ENCODE results near the gene PCNX3. TPM values are rescaled to one million over a fixed set of nuclear protein-coding genes. Genes with fewer than 3 reads are reported as not detected.

Gene PCNX3
- total RNA-seq, 2 donors from 2014 or later = 37.5 to 39.5 TPM

DNA sequence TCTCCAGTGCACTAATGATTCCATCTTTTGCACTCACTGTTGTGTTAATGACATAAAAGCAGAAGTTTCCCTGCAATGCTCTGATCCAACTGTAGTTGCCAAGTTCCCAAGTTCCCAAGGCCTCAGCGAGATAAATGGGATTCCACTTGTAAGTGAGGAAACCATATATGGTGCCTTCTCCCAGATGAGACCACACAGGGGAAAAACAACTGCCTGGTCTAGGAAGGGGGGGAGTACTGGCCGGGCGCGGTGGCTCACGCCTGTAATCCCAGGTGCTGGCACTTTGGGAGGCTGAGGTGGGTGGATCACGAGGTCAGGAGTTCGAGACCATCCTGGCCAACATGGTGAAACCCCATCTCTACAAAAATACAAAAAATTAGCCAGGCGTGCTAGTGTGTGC is 70.4 kb downstream of the PCNX3 start:
- Histone ChIP-seq H3K4me1 (ENCODE audit: control insufficient read depth in 1 of 2, low read depth in 2 of 2) (no peaks in the 10 kb centered on the region), H3K36me3 (no peaks in the 10 kb centered on the region), H3K27me3 (replicated peaks; ENCODE audit: insufficient read depth) (no peaks in the 10 kb centered on the region), H3K4me3 (no peak overlapping the region), H3K9me3 (no peaks in the 10 kb centered on the region), H3K27ac (no peak overlapping the region)
- DNase-seq (ENCODE audit: low spot score) = no peak
- ATAC-seq (ENCODE audit: insufficient number of reproducible peaks, low FRiP score, low read depth) = no peak
- TF ChIP-seq, protein P1, sequence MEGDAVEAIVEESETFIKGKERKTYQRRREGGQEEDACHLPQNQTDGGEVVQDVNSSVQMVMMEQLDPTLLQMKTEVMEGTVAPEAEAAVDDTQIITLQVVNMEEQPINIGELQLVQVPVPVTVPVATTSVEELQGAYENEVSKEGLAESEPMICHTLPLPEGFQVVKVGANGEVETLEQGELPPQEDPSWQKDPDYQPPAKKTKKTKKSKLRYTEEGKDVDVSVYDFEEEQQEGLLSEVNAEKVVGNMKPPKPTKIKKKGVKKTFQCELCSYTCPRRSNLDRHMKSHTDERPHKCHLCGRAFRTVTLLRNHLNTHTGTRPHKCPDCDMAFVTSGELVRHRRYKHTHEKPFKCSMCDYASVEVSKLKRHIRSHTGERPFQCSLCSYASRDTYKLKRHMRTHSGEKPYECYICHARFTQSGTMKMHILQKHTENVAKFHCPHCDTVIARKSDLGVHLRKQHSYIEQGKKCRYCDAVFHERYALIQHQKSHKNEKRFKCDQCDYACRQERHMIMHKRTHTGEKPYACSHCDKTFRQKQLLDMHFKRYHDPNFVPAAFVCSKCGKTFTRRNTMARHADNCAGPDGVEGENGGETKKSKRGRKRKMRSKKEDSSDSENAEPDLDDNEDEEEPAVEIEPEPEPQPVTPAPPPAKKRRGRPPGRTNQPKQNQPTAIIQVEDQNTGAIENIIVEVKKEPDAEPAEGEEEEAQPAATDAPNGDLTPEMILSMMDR (IDR thresholded peaks at IDR 0.05) = no peak

Other genes with a start within 250 kb of the PCNX3 start
- 10 to 100 TPM; 19.0 to 26.7 TPM for gene SLC25A45, start 233.1 kb upstream of the PCNX3 start, total RNA-seq
- 10 to 100 TPM; 45.2 to 45.9 TPM for gene FRMD8, start 229.1 kb upstream of the PCNX3 start, total RNA-seq
- 1,000 to 10,000 TPM in 1 of 2 donors, 100 to 1,000 TPM in 1; 848 to 1,659 TPM for gene NEAT1, start 193.0 kb upstream of the PCNX3 start, total RNA-seq
- gene MALAT1, start 116.7 kb upstream of the PCNX3 start, total RNA-seq = over 10,000 TPM; 20,776 to 38,952 TPM
- gene SCYL1, start 90.7 kb upstream of the PCNX3 start, total RNA-seq = 100 to 1,000 TPM in 1 of 2 donors, 10 to 100 TPM in 1; 96.8 to 106 TPM
- gene LTBP3, start 57.4 kb upstream of the PCNX3 start, total RNA-seq = 100 to 1,000 TPM; 492 to 512 TPM
- gene ZNRD2, start 45.3 kb upstream of the PCNX3 start, total RNA-seq = 10 to 100 TPM; 38.4 to 51.7 TPM
- gene FAM89B, start 43.2 kb upstream of the PCNX3 start, total RNA-seq = 100 to 1,000 TPM in 1 of 2 donors, 10 to 100 TPM in 1; 53.3 to 127 TPM
- gene EHBP1L1, start 39.7 kb upstream of the PCNX3 start, total RNA-seq = 100 to 1,000 TPM; 286 to 395 TPM
- under 1 TPM in 1 of 2 donors, not detected in 1; 0.95 TPM for gene KCNK7, start 20.0 kb upstream of the PCNX3 start, total RNA-seq
- 10 to 100 TPM; 48.3 to 62.8 TPM for gene MAP3K11, start 1.6 kb upstream of the PCNX3 start, total RNA-seq
- 10 to 100 TPM; 47.9 to 69.8 TPM for gene SIPA1, start 22.3 kb downstream of the PCNX3 start, total RNA-seq
- gene RELA, start 47.1 kb downstream of the PCNX3 start, total RNA-seq = 10 to 100 TPM; 81.5 to 84.4 TPM
- 10 to 100 TPM; 49.0 to 50.5 TPM for gene KAT5, start 96.5 kb downstream of the PCNX3 start, total RNA-seq
- gene RNASEH2C, start 105.0 kb downstream of the PCNX3 start, total RNA-seq = 100 to 1,000 TPM; 138 to 185 TPM
- gene AP5B1, start 165.2 kb downstream of the PCNX3 start, total RNA-seq = 10 to 100 TPM; 26.3 to 38.4 TPM
- under 1 TPM in 1 of 2 donors, not detected in 1; 0.27 TPM for gene OVOL1, start 171.3 kb downstream of the PCNX3 start, total RNA-seq
- under 1 TPM in 1 of 2 donors, not detected in 1; 0.81 TPM for gene SNX32, start 218.2 kb downstream of the PCNX3 start, total RNA-seq
- 100 to 1,000 TPM; 565 to 797 TPM for gene CFL1, start 242.4 kb downstream of the PCNX3 start, total RNA-seq
- 10 to 100 TPM; 51.8 to 62.8 TPM for gene MUS81, start 244.7 kb downstream of the PCNX3 start, total RNA-seq

All from thoracic aorta (tissue), 2 donors.